Hematopoietic multipotent progenitor cell treated with erythropoietin and hydrocortisone succinate and interleukin-3 and kit ligand, for 6 days (in vitro differentiated cells): ENCODE results near the gene ACTR10.

Source experiments
- DNase-seq: peaks from one replicate; pipeline ENCODE4 v3.0.0-alpha.2; 2015

The ACTR10 gene

DNA sequence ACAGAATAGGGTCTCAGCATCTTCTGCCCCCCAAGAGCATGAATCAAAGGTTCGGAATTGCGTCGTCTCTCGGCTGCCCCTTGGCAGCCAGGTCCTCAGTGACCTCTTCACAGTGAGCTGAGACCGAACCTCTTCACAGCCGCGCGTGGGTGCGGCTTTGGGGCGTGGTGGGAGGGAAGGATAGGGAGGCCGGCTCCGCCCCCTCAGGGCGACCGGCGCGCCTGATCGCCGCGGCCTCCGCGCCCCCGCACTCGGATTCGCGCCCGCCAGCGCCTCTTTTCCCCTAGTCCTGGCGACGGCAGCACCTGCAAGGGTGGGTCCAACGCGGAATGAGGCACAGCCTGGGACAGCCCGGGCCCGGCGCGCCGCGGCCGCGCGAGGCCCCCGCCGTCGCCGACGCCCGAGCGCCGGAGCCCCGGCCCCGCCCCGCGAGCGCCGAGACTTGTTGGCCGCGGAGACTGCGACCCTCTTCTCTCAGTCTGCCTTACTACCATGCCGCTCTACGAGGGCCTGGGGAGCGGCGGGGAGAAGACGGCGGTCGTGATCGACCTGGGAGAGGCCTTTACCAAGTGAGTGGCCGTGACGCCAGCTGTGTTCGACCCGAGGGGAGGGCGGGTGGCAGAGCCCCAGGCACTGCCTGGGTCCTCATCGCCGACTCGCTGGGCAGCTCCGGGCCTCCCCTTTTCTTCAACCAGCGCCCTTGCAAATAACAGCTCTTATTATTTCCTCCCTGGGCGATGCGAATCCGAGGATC lies at the start of gene ACTR10:
Gene ACTR10, plus strand, starts transcription at position 424 of the 754 bp plus-strand sequence. Its CDS starts 69 bp downstream, at position 493.
- DNase-seq: peak; percentile 91

DNA sequence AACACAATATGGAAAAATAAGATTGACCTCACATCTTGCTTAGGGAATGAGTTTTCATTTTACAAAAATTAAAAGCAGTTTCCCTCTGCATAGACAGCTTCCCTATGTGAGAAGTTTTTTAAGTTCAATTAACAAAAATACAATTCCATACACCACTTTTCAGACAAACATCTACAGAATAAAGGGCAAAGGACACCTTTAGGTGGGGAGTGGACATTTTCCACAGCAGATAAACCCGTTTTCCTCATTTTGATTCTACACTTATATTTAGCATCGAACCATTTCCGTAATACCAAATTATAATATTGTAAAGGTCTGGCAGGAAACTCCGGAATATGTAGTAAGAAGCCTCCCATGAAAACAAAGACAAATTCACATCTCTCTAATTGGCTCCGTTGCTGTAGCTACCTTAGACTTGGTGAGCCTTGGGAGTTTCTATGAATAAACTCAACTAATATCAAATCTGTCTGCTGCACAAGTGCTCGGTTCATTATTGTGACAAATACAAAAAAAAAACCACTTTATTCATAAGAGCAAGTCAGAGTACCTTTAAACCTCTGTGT lies 49.6 kb upstream of the ACTR10 start:
- DNase-seq: no peak

DNA sequence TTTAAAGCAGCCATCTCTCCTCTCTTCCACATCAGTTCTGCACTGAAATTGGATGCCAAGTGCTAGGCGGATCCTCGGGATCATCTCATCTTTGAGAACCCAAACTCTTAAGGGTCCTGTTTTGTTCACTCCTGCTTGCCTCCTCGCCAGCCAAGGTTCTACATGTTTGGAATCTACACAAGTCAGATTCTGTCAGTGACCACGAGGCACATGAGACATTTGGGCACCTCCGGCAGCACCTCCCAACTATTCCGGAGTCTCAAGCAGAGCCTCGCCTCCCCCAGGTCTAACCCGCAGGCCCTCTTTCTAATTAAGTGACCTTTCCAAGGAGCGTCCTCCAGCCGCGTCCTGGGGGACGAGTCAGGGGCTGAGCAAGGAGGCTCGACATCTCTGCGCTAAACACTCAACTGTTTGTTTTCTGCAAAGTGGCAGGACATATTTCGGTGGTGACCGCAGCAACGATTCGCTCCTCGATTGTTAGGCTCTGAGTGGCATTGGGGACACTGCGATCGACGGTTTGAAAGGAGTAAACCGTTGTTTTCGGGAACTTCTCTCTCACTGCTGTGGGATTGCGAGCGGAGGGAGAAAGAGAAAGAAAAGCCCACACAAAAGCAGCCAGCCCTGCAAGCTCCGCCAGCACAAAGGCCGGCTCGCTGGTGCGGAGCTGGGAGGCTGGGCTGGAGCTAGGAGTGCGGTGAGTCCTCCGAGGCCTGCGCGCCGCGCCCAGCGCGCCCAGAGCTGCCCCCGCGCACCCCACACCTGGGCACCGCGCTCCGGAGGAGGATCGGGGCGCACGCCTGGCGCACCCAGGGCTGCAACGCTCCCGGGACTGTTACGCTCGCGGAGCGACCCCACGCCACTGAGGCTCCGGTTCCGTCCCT lies 48.6 kb upstream of the ACTR10 start:
- DNase-seq: peak; percentile 36

DNA sequence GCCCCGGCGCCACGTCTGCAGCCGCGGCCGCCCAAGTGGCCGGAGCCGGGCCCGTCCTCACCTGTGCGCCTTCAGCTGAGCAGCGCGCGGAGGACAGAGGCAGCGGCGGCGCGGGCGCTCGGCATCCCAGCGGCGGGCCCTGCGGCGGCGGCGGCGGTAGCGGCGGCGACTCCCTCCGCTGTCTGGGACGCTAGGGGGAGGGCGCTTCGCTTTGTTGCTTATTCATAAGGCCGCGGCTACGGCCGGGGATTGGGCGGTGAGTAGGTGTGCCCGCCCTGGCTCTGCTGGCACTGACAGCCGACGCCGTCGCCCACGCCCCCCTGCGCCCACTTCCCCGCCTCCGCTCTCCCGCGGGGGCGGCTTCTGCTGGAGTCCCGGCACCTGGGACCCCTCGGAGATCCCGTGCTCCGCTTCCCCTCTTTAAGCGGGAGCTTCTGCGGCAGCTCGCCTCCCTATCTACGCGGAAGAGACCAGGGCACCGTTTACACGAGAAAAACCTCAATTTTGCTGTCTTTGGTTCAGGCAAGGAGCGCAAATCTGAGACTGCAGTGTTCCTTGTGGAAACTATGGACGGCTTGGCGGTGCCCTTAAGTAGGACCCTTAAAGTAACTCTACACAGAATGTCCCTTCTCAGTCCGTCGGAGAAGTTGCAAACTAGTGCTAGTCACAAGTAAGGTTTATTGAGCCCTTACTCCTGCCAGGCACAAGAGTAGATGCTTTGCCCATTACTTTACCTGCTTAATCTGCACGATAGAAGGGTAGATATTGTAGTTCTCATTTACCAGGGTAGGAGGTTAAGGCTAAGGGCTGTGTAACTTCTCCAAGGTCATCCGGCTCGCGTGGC lies 47.7 kb upstream of the ACTR10 start, which contains the start of gene ARMH4:
Gene ARMH4, minus strand, starts transcription at position 200 of the 844 bp plus-strand sequence. CDS start 12,855 bp downstream, outside the sequence.
- peak; percentile 94 for DNase-seq

DNA sequence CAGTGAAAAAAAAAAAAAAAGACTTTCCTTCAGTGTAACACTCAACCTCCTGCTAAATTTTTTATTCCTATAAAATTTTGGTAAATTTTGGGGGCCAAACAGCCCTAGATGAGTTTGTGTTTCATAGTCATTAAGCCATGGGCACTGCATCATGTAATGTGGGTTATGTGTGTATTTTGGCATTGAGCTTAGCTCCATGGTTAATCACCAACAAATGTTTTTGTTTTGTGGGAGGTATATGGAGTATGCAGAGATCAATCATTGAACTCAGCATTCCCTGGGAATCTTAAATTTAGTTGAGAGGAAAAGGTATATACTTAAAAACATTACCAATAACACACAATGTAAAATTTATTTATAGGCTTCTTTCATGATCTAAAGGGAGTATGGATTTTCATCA lies 39.4 kb upstream of the ACTR10 start:
- DNase-seq: no peak

DNA sequence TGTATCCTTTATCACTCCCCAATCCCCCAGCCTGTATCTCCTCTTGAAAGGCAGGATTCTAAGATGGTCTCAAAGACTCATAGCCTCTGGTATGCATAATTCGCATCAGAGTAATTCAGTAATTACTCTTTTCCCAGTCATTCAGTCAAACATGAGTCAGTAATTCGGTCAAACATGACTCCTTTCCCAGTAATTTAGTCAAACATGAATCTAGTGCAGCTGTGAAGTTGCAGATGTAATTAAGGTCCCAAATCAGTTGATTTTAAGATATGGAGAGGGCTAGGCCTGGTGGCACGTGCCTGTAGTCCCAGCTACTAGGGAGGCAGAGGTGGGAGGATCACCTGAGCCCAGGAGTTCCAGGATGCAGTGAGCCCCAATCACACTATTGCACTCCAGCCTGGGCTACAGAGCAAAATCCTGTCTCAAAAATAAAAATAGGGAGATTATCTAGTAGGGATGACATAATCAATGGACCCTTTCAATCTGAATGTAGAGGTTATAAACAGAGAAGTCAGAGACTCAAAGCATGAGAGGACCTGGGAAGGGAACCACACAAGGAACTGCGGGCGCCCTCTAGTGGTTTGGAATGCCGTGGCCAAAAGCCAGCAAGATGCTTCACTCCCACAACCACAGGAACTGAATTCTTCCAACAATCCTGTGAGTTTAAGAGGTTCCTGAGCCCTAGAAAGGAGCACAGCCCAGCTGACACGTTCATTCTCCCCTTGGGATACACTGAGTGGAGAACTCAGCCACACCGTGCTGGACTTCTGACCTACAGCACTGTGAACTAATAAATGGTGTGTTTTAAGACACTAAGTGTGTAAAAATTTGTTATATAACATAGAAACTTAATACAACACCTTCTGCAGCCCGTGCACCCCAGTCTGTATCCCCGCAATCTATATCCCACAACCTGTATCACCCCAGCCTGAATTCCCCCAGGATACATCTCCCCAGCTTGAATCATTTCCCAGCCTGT lies 33.7 kb upstream of the ACTR10 start:
- peak; percentile 91 for DNase-seq

DNA sequence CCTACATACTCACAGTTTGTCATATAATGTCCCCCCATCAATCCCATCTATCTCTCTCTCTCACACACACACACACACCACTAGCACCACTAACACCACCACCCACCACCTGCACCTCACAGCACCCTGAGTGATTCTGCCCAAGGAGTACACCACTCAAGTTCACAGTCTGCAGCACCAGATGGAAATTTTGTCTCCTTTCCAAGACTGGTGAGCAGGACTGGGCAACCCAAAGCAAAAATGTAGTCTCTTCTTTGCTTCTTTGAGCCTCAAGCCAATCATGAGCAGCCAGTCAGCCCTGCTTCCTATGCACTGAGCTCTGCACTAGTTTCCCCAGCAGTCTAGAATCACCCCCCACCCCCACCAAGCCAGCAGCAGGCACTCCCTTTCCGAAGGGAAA lies 32.9 kb upstream of the ACTR10 start:
- DNase-seq: no peak

DNA sequence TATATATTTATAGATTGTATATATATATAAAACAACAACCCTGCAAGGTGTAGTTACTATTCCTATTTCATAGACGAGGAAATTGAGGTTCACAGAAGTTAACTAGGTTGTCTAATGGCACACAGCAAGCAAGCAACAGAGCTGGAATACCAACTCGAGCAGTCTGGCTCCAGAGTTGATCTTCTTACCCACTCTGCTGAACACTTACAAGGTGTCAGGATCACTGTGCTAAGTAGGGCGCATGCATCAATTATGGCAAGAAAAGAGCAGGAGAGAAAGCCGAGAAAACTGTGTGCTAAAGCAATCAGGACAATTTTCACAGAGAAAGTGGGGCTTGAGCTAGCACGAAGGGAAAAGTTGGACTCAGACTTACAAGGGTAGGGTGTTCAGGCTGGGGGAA lies 32.1 kb upstream of the ACTR10 start:
- DNase-seq: no peak

DNA sequence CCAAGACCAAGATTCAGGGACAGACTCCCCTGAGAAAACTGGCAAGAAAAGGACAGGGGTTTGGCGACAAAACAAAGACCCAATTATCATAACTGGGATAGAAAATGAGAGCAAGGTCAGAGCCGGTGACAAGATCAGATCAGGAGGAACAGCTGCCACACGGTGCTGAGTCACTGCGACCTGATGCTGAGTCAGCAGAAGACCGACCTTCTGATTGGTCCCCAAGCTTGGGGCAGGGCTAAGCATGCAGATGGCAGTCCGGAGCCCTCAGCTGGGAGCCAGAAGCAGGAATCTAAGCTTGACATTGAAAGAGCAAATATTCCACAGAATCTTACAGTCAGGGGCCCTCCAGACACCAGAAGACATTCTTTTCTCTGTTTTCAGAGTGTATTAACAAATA lies 28.9 kb upstream of the ACTR10 start:
- DNase-seq: peak; percentile 91

DNA sequence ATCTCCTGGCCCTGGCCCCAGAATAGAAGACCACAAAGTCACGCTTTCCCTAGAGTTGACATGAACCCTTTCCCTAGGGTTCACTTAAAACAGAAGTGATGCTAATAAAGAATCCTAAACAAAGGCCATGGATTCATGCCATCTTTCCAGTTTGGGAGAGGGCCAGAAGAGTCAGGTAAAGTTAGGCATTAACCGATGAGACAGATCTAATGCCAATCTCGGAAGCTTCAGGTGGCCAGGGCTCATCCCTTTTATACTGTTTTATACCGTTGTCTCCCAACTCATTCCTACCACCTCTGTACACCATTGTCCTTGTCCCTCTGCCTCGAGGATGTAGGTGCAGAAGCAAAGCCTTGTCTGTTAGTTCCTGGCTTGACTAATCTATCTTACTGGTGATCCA lies 22.8 kb upstream of the ACTR10 start:
- DNase-seq: no peak

DNA sequence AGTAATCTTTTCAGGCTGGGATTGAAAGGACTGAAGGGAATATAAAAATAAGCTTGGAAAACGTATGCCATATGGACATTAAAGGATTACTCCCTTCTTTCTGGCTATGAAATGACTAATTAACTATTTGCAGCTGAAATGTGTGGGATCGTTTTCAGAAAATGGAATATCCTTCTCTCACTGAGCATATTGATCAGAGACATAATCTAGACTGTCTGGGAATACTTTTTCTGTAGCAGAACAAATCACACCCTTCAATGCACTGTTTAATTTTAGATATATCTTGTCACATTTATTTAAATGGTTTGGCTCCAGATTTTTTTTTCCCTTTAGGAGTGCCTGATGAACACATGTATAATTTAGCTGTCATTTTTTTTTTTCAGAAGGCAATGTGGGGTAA lies 10.8 kb upstream of the ACTR10 start:
- no peak for DNase-seq

DNA sequence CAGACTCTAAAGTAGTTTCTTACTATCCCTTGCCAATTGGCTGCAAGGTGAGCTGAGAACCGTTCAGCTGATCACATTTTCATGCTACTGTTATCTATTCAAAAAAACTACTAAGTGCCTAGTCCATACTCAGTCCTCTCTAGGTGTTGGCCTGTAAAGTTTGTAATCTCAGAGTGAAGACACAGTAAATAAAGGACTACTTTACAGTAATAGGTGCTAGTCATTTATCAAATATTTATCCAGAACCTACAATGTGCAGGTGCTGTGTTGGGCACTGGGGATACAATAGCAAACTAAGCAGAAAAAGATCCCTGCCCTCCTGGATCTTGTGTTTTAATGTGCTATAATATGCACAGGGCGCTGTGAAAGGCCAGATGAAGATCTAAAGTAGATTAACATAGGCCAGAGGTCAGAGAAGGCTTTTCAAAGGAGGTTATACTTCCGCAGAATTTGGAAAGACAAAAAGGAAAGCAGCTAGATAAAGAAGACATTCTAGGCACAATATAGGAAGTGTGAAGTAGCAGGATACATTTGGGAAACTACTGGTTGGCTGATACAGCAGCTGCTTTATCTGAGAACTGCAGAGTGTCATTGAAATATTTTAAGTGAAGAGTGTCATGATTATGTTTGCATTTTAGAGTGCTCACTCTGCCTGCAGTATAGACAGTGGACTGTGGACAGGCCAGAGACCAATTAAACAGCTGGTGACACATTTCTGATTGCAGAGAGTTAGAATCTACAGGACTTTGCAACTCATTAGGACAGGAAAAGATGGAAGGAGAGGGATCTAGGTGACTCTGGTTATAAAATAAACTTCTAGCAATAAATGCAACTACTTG lies 8.0 kb upstream of the ACTR10 start:
- no peak for DNase-seq

DNA sequence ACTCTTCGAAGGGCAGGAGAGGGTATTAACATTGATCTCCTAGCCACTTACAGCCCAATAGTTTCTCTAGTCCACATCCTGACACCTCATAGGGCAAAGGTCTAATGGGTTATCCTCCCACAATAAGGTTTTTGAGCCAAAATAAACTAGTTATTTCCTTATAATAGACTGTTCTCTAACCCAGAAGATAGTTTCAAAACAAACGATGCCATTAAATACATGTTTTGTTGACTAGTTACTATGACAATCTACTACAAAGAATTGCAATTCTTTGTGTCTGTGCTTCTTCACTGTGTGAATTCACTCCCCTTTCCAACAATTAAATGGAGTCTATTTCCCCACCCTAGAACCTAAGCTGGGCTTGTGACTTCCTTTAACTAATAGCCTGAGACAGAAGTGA lies 6.4 kb upstream of the ACTR10 start:
- DNase-seq: no peak

DNA sequence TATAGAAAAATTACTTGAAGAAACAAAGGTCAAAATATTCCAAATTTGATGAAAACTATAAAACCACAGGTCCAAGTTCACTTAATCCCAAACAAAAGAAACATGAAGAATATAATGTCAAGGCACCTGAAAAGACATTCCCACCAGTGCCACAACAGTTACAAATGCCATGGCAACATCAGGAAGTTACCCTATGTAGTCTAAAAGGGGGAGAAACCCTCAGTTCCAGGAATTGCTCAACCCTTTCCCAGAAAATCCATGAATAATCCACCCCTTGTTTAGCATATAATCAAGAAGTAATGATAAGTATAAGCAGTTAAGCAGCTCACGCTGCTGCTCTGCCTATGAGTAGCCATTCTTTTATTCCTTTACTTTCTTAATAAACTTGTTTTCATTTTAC lies 3.8 kb upstream of the ACTR10 start:
- no peak for DNase-seq

DNA sequence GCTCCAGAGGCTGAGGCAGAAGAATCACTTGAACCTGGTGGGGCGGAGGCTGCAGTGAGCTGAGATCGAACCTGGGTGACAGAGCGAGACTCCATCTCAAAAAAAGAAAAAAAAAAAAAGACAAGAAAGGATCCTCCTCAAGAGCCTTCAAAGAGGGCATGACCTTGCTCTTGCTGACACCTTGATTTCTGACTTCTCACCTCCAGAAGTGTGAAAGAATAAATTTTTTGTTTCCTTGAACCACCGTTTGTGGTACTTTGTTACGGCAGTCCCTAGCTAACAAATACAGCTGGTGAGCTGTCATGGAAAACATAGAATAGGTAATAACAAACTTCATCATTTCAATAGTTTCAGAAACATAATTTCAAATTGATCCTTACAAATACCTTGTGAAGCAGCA lies 1.9 kb upstream of the ACTR10 start:
- no peak for DNase-seq

DNA sequence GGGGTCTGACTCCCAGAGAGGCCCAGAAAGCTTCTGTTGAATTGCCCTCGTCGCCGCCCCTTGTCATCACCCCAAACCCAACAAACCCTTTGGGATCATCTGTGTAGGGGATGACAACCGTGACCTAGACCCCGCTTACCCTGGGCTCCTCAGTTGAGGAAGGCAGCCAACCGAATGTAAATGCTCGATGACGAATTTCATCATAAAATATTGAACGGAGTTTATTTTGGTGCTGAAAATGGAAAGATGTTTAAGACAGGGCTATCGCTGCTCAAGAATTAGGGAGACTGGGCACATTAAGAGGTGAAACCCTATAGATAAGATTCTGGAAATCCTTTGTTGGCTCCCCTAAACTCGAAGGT lies 512 bp downstream of the ACTR10 start:
- DNase-seq: no peak

DNA sequence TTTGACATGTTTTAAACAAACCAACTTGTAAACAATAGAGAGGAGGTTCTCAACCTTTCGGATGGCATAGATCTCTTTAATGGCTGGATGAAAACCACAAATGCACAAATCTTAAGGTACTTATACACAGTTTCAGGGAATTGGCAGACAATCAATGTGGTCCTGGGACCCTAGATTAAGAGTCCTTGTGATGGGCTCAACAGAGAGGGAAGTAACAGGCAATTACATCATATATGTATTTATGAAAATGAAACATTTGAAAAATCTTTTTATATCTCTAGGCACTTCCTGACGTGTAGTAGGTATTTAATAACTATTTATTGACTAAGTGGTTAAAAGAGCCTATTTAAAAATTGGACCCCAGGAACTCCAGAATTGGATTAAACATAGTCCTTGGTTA lies 897 bp downstream of the ACTR10 start:
- peak; percentile 18 for DNase-seq

DNA sequence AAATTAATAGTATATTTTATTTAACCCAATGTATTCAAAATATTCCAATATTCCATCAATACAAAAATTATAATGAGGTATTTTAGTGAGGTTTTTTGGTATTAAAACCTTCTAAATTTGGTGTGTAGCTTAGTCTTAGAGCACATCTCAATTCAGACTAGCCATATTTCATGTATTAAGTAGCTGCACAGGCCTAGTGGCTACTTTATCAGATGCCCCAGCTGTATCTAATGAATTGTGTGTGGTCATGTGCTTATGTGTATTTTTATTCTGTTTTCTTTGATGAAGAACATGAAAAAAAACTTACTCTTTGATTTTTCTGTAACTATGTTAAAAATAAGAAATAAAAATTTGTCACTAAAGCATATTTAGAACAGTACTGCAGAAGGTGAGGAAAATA lies 13.2 kb downstream of the ACTR10 start:
- DNase-seq: peak; percentile 50

DNA sequence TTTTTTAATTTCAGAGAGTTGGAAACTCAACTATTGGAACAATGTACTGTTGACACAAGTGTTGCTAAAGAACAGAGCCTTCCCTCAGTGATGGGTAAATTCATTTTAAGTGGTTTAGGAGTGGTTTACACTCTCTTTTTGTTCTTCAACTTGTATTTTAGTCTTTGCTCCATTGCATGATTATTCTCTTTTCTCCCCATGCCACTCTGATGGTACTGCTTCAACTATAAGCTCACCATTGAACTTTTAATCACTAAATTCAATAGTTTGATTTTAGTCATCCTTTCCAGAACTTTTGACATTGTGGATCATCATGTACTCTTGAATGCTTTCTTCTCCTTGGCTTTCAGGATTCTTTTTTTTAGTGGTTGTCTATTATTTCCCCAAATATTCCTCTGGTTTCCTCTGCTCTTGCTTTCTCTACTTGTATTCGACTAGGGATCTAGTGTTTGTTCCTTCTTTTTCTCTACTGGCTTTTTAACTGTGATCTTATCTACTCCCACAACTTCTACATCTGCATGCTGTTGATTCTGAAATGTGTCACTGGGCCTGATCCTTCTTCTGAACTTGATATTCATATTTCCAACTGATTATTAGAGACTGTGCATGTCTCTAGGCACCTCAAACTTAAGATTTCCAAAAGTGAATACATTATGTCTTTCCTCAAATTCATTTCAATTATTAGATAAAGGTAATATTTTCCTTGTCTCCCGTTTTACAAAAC lies 15.4 kb downstream of the ACTR10 start:
- peak; percentile 46 for DNase-seq

DNA sequence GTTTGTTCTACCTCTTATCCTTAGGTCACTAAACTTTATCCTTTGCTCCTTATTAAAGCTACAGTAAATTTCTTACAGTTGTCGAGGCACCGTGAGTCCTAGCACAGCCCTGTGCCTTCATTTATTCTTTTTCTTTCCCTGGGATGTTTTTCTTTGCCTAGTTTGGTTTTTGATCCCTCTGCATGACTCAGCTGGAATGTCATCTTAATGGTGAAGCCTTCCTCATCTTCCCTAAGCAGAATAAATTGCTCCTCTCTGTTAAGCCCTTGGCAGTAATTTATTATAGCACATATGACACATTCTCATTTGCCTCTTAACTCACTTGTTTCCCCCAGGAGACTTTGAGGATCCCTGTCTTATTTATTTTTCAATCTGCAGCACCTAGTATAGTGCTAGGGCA lies 16.6 kb downstream of the ACTR10 start:
- no peak for DNase-seq
